Erythroblast (primary cell): Measurements from ENCODE around the gene WSB1.
"Not testable (repeated sequence)": the region's sequence is repeated elsewhere in the genome, so short reads cannot be mapped to it uniquely, and the experiment has no call there.

Source experiments
- GATA1 ChIP-seq: IDR thresholded peaks from 2 replicates; pipeline ENCODE4 v1.6.1; 2011; ENCODE audit warnings: low read depth, mild to moderate bottlenecking, control low read depth, low read length, moderate library complexity
- POLR2A ChIP-seq: IDR thresholded peaks from 2 replicates; pipeline ENCODE4 v1.6.1; 2011; ENCODE audit warnings: mild to moderate bottlenecking, low read length

GRCh38 chr17:27254802-27255201, 39.1 kb upstream of the WSB1 start:
- TF ChIP-seq POLR2A, GATA1: not testable (repeated sequence)
